Stomach (tissue), 4 donors: ENCODE measurements around the gene RANBP10.

Experiments
- CTCF ChIP-seq, 7 experiments: fragments of 450-650 bp in 4 of 7; fragments of 200-600 bp in 3 of 7; sonication (generic) in 3 of 7; IDR thresholded peaks; one replicate each; pipeline ENCODE4 v1.5.1; 2016 to 2019; ENCODE audit warnings: antibody characterized with exemption in 7 of 7, control low read depth in 2 of 7, mild to moderate bottlenecking in 1 of 7
- EP300 ChIP-seq: sonication (generic); formaldehyde crosslinking; IDR thresholded peaks from one replicate; pipeline ENCODE4 v1.6.1; 2017; ENCODE audit warnings: antibody characterized with exemption
- POLR2A ChIP-seq, 4 donors: fragments of 450-650 bp; IDR thresholded peaks; one replicate each; pipeline ENCODE4 v1.6.1; 2016; ENCODE audit warnings: antibody characterized with exemption in 4 of 4, control low read depth in 2 of 4, mild to moderate bottlenecking in 1 of 4, moderate library complexity in 1 of 4

- TF ChIP-seq CTCF (IDR thresholded peaks at IDR 0.05): no peak
- no peak for TF ChIP-seq POLR2A (IDR thresholded peaks at IDR 0.05)
- no peak for TF ChIP-seq EP300
Observed at GRCh38 chr16:67855789-67856188, 49.4 kb upstream of the RANBP10 start.
